Islet precursor cell (in vitro differentiated cells): ENCODE data around the gene PLXNB2.

Experiments
- DNase-seq: peaks from one replicate; pipeline ENCODE4 v3.0.0-alpha.2; 2018

Gene PLXNB2

GRCh38 chr22:50261615-50262459, 45.6 kb downstream of the PLXNB2 start, which contains the start of gene MAPK12:
MAPK12 (minus strand) TSS chr22:50261683; CDS start chr22:50261509, 174 bp downstream.
- DNase-seq = no peak

- peak; percentile 70 for DNase-seq
These were observed 46.4 kb downstream of the PLXNB2 start for GRCh38 chr22:50260801-50261614.

GRCh38 chr22:50260434-50260800, 47.0 kb downstream of the PLXNB2 start:
- no peak for DNase-seq

- DNase-seq = no peak
These were observed 48.1 kb downstream of the PLXNB2 start for GRCh38 chr22:50259302-50259701.

GRCh38 chr22:50258361-50259292, 48.8 kb downstream of the PLXNB2 start:
- no peak for DNase-seq

- peak; percentile 72 for DNase-seq
These were observed 49.7 kb downstream of the PLXNB2 start for GRCh38 chr22:50257451-50258360.

- no peak for DNase-seq
These were observed 50.4 kb downstream of the PLXNB2 start for GRCh38 chr22:50257041-50257440.

GRCh38 chr22:50256258-50256862, 51.1 kb downstream of the PLXNB2 start:
- DNase-seq = no peak

- no peak for DNase-seq
These were observed 51.8 kb downstream of the PLXNB2 start for GRCh38 chr22:50255607-50256006.

GRCh38 chr22:50255099-50255498, 52.3 kb downstream of the PLXNB2 start:
- DNase-seq = no peak

- DNase-seq = no peak
These were observed 53.5 kb downstream of the PLXNB2 start for GRCh38 chr22:50253941-50254340.

- no peak for DNase-seq
These were observed 54.2 kb downstream of the PLXNB2 start for GRCh38 chr22:50253046-50253915.

GRCh38 chr22:50252082-50253045, 55.1 kb downstream of the PLXNB2 start:
- DNase-seq = peak; percentile 81

- DNase-seq = no peak
These were observed 55.9 kb downstream of the PLXNB2 start for GRCh38 chr22:50251477-50252081.

- DNase-seq = peak; percentile 89
These were observed 56.6 kb downstream of the PLXNB2 start, which contains the start of gene HDAC10 for GRCh38 chr22:50250555-50251476. HDAC10 (minus strand) TSS chr22:50251265; CDS start chr22:50251032, 233 bp downstream.

GRCh38 chr22:50250249-50250554, 57.2 kb downstream of the PLXNB2 start:
- DNase-seq = no peak
